KOPT-K1 (cell line): Measurements from ENCODE around the gene CAMK2D.

Experiments
- H3K27ac ChIP-seq: fragments of 200-600 bp; sonication (generic); 2 replicates; pipeline ENCODE4 v1.5.1; 2016; ENCODE audit warnings: antibody characterized with exemption, mild to moderate bottlenecking, low read depth, low read length; ENCODE audit not compliant: poor library complexity, severe bottlenecking
- H3K36me3 ChIP-seq: fragments of 200-600 bp; sonication (generic); 2 replicates; pipeline ENCODE4 v1.5.1; 2017; ENCODE audit warnings: antibody characterized with exemption, mild to moderate bottlenecking, low read length, moderate library complexity; ENCODE audit not compliant: insufficient read depth
- H3K9me3 ChIP-seq: fragments of 200-600 bp; sonication (generic); 2 replicates; pipeline ENCODE4 v1.5.1; 2017; ENCODE audit warnings: antibody characterized with exemption, low read length, mild to moderate bottlenecking; ENCODE audit not compliant: insufficient read depth, poor library complexity, severe bottlenecking

Gene CAMK2D

GRCh38 chr4:113635739-113636437, 125.7 kb downstream of the CAMK2D start:
- peak overlapping the region; percentile 8 for H3K27ac ChIP-seq
- no peaks in the 10 kb centered on the region for H3K36me3 ChIP-seq
- H3K9me3 ChIP-seq = no peaks in the 10 kb centered on the region

GRCh38 chr4:113634081-113634969, 127.2 kb downstream of the CAMK2D start:
- Histone ChIP-seq H3K27ac (no peak overlapping the region), H3K36me3 (no peaks in the 10 kb centered on the region)

GRCh38 chr4:113633467-113633866, 128.1 kb downstream of the CAMK2D start:
- Histone ChIP-seq H3K9me3 (no peaks in the 10 kb centered on the region), H3K36me3 (no peaks in the 10 kb centered on the region), H3K27ac (no peak overlapping the region)

More at GRCh38 chr4:113634081-113634969, 127.2 kb downstream of the CAMK2D start:
- no peaks in the 10 kb centered on the region for H3K9me3 ChIP-seq

- Histone ChIP-seq H3K36me3 (no peaks in the 10 kb centered on the region), H3K27ac (no peak overlapping the region), H3K9me3 (no peaks in the 10 kb centered on the region)
These were observed 132.8 kb downstream of the CAMK2D start for GRCh38 chr4:113628711-113629110.

GRCh38 chr4:113627321-113627720, 134.2 kb downstream of the CAMK2D start:
- Histone ChIP-seq H3K36me3 (no peaks in the 10 kb centered on the region), H3K9me3 (no peaks in the 10 kb centered on the region), H3K27ac (no peak overlapping the region)

- H3K36me3 ChIP-seq = no peaks in the 10 kb centered on the region
- no peak overlapping the region for H3K27ac ChIP-seq
- H3K9me3 ChIP-seq = no peaks in the 10 kb centered on the region
These were observed 135.6 kb downstream of the CAMK2D start for GRCh38 chr4:113625902-113626301.

GRCh38 chr4:113623274-113623894, 138.2 kb downstream of the CAMK2D start:
- Histone ChIP-seq H3K36me3 (no peaks in the 10 kb centered on the region), H3K27ac (no peak overlapping the region), H3K9me3 (no peaks in the 10 kb centered on the region)

GRCh38 chr4:113621633-113622032, 139.9 kb downstream of the CAMK2D start:
- Histone ChIP-seq H3K36me3 (no peaks in the 10 kb centered on the region), H3K27ac (no peak overlapping the region), H3K9me3 (no peaks in the 10 kb centered on the region)

- no peaks in the 10 kb centered on the region for H3K9me3 ChIP-seq
- H3K36me3 ChIP-seq = no peaks in the 10 kb centered on the region
- no peak overlapping the region for H3K27ac ChIP-seq
These were observed 141.5 kb downstream of the CAMK2D start for GRCh38 chr4:113620032-113620431.

GRCh38 chr4:113619526-113619925, 142.0 kb downstream of the CAMK2D start:
- Histone ChIP-seq H3K9me3 (no peaks in the 10 kb centered on the region), H3K36me3 (no peaks in the 10 kb centered on the region), H3K27ac (no peak overlapping the region)

GRCh38 chr4:113618205-113618604, 143.3 kb downstream of the CAMK2D start:
- Histone ChIP-seq H3K27ac (no peak overlapping the region), H3K36me3 (no peaks in the 10 kb centered on the region), H3K9me3 (no peaks in the 10 kb centered on the region)

GRCh38 chr4:113617195-113617594, 144.3 kb downstream of the CAMK2D start:
- Histone ChIP-seq H3K27ac (no peak overlapping the region), H3K36me3 (no peaks in the 10 kb centered on the region), H3K9me3 (no peaks in the 10 kb centered on the region)

- H3K27ac ChIP-seq = no peak overlapping the region
- no peaks in the 10 kb centered on the region for H3K36me3 ChIP-seq
- H3K9me3 ChIP-seq = no peaks in the 10 kb centered on the region
These were observed 145.1 kb downstream of the CAMK2D start for GRCh38 chr4:113616443-113616842.

- no peaks in the 10 kb centered on the region for H3K9me3 ChIP-seq
- H3K27ac ChIP-seq = no peak overlapping the region
- no peaks in the 10 kb centered on the region for H3K36me3 ChIP-seq
These were observed 147.1 kb downstream of the CAMK2D start for GRCh38 chr4:113614414-113614813.

- no peak overlapping the region for H3K27ac ChIP-seq
- H3K9me3 ChIP-seq = no peaks in the 10 kb centered on the region
- H3K36me3 ChIP-seq = no peaks in the 10 kb centered on the region
These were observed 148.0 kb downstream of the CAMK2D start for GRCh38 chr4:113613503-113613902.
